Natural killer cell (primary cell): Measurements from ENCODE around the gene SLC6A13. TPM values are rescaled to one million over a fixed set of nuclear protein-coding genes. Genes with fewer than 3 reads are reported as not detected.

Experiments
- ATAC-seq, 3 donors: fragments of 150-1000 bp in 2 of 3; fragments of 200-7000 bp in 1 of 3; cut with Tn5 transposase; 1 replicate in 1 of 3; 2 replicates in 2 of 3; pipeline ENCODE4 v1.10.0; 2021; ENCODE audit warnings: mild to moderate bottlenecking in 2 of 3, moderate library complexity in 2 of 3
- DNase-seq, 2 donors: peaks; one replicate each; pipeline versions ENCODE4 v3.0.0 to v3.0.0-alpha.2; 2013 to 2021; ENCODE audit warnings: mixed read lengths in 1 of 2
- H3K27ac ChIP-seq: one replicate; pipeline ENCODE4 v1.5.1; 2013; ENCODE audit warnings: mild to moderate bottlenecking, low read length
- H3K27me3 ChIP-seq: one replicate; pipeline ENCODE4 v1.6.1; 2013; ENCODE audit warnings: low read length; ENCODE audit not compliant: control insufficient read depth, insufficient read depth
- H3K36me3 ChIP-seq: one replicate; pipeline ENCODE4 v1.6.1; 2013; ENCODE audit warnings: low read length; ENCODE audit not compliant: control insufficient read depth, insufficient read depth
- H3K4me1 ChIP-seq: one replicate; pipeline ENCODE4 v1.6.1; 2013; ENCODE audit warnings: low read length; ENCODE audit not compliant: control insufficient read depth, insufficient read depth
- H3K4me3 ChIP-seq: one replicate; pipeline ENCODE4 v1.5.1; 2013; ENCODE audit warnings: low read length
- H3K9me3 ChIP-seq: one replicate; pipeline ENCODE4 v1.6.1; 2013; ENCODE audit warnings: low read length; ENCODE audit not compliant: control insufficient read depth, insufficient read depth
- H3K27ac Mint-ChIP-seq, 2 donors: one replicate each; pipeline ENCODE4 v1.8.0; 2022; ENCODE audit warnings: mild to moderate bottlenecking in 2 of 2, mixed read lengths in 2 of 2, moderate library complexity in 1 of 2
- H3K27me3 Mint-ChIP-seq, 2 donors: one replicate each; pipeline ENCODE4 v1.8.0; 2022; ENCODE audit warnings: low read depth in 2 of 2, mixed read lengths in 2 of 2
- H3K36me3 Mint-ChIP-seq: one replicate; pipeline ENCODE4 v1.8.0; 2022; ENCODE audit warnings: mixed read lengths
- H3K4me1 Mint-ChIP-seq, 2 donors: one replicate each; pipeline ENCODE4 v1.8.0; 2022; ENCODE audit warnings: mixed read lengths in 2 of 2
- H3K4me3 Mint-ChIP-seq: one replicate; pipeline ENCODE4 v1.8.0; 2022; ENCODE audit warnings: mild to moderate bottlenecking, moderate library complexity, mixed read lengths
- H3K9me3 Mint-ChIP-seq, 2 donors: one replicate each; pipeline ENCODE4 v1.8.0; 2022; ENCODE audit warnings: mixed read lengths in 2 of 2
- WGBS: methylation state at CpG from one replicate; pipeline ENCODE4 v1.1.7; 2013; ENCODE audit warnings: missing lambda C conversion rate; ENCODE audit not compliant: insufficient coverage; 5-methylcytosine and 5-hydroxymethylcytosine counted together
- intact Hi-C: fragments of 100-400 bp; cut with micrococcal nuclease; formaldehyde crosslinking; loops from one replicate; pipeline ENCODE4 v1.14.2; 2022
- total RNA-seq, 4 donors: library from RNA; stranded (reverse); fragments of 120-200 nt in 1 of 4; gene quantifications; one replicate each; pipeline versions ENCODE4 v1.2.3 to v1.2.4, GENCODE V29; 2013 to 2022
- TF ChIP-seq, protein P1 (sequence below): fragments of 200-600 bp; IDR thresholded peaks from one replicate; pipeline ENCODE4 v1.8.0; 2022; ENCODE audit warnings: antibody characterized with exemption

SLC6A13 gene
- total RNA-seq, 3 donors from 2014 or later (not counting 1 experiment from before 2014, with no cell fraction given), result 0.79 to 2.2 TPM; not detected in 1

DNA sequence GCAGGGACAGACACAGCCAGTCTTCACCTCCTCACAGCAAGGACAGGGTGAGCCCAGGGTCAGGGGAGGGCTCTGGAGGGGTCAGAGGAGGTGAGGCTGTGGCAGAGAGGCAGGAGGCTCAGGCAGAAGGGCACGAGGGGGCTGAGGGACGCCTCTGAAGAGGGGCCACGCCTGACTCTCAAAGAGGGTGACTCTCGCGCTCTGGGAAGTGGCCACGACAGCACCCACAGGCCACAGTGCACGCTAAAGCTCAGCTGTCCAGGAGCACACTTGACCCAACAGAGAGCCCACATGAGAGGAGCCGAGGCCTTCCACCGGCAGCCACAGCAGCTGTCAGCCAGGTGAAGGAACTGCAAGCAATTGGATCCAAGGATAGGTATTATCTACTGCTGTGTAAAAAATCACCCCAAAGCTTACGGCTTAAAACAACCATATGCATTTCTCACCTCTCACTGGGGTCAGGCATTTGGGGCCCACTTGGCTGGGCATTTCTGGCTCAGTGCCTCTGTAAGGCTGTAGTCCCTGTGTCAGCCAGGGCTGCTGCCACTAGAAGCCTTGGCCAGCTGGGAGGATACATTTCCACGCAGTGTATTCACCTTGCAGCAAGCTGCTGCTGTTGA, 76.5 kb downstream of the SLC6A13 start:
- ATAC-seq (no peak), DNase-seq (no peak)
- no peaks in the 10 kb centered on the region for H3K9me3 ChIP-seq
- peaks cover 4% of the 10 kb centered on the region for H3K27me3 ChIP-seq
- TF ChIP-seq, protein P1, sequence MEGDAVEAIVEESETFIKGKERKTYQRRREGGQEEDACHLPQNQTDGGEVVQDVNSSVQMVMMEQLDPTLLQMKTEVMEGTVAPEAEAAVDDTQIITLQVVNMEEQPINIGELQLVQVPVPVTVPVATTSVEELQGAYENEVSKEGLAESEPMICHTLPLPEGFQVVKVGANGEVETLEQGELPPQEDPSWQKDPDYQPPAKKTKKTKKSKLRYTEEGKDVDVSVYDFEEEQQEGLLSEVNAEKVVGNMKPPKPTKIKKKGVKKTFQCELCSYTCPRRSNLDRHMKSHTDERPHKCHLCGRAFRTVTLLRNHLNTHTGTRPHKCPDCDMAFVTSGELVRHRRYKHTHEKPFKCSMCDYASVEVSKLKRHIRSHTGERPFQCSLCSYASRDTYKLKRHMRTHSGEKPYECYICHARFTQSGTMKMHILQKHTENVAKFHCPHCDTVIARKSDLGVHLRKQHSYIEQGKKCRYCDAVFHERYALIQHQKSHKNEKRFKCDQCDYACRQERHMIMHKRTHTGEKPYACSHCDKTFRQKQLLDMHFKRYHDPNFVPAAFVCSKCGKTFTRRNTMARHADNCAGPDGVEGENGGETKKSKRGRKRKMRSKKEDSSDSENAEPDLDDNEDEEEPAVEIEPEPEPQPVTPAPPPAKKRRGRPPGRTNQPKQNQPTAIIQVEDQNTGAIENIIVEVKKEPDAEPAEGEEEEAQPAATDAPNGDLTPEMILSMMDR, result no peak
- WGBS, result 55% methylated on average over 11 of the region's 11 CpGs
- no peak overlapping the region for H3K27ac ChIP-seq
- peaks cover 25% of the 10 kb centered on the region for H3K4me1 ChIP-seq
- no peaks in the 10 kb centered on the region for H3K36me3 Mint-ChIP-seq
- no peak overlapping the region for H3K27ac Mint-ChIP-seq
- H3K4me3 ChIP-seq, result no peak overlapping the region
- intact Hi-C loops, result no loop called here
- H3K36me3 ChIP-seq, result no peaks in the 10 kb centered on the region
- peaks cover 5 to 17% of the 10 kb centered on the region in 2 donors for H3K4me1 Mint-ChIP-seq
- peaks cover 27 to 30% of the 10 kb centered on the region in 2 donors for H3K27me3 Mint-ChIP-seq
- H3K9me3 Mint-ChIP-seq, result no peaks in the 10 kb centered on the region
- H3K4me3 Mint-ChIP-seq, result no peak overlapping the region

DNA sequence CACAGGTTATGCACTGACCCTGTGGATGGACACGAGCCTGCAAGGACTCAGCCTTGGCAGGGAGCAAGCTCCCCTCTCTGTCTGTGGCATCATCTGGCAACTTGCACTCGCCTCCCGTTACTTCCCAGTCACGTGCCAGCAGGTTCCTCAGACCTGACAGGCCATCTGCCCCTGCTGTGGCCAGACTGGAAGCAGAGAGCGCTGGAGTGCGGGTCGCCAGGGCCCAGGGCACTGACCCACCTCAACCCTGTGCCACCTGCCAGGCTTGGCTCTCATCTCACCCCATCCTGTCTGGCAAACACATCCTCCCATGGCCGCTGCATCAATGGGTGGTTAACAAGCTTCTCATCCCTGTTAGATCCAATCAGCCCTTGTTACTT, 77.1 kb downstream of the SLC6A13 start:
- Histone ChIP-seq H3K4me1 (peaks cover 31% of the 10 kb centered on the region), H3K4me3 (no peak overlapping the region), H3K27me3 (peaks cover 4% of the 10 kb centered on the region), H3K36me3 (no peaks in the 10 kb centered on the region), H3K9me3 (no peaks in the 10 kb centered on the region), H3K27ac (no peak overlapping the region)
- Mint-ChIP-seq H3K4me1 (peaks cover 8 to 21% of the 10 kb centered on the region in 2 donors), H3K36me3 (no peaks in the 10 kb centered on the region), H3K27me3 (peaks cover 27 to 30% of the 10 kb centered on the region in 2 donors), H3K4me3 (no peak overlapping the region), H3K9me3 (no peaks in the 10 kb centered on the region), H3K27ac (no peak overlapping the region)
- no peak for DNase-seq
- WGBS, result 75% methylated on average over 8 of the region's 8 CpGs
- ATAC-seq, result no peak
- TF ChIP-seq, protein P1, result no peak
- intact Hi-C loops, result no loop called here

DNA sequence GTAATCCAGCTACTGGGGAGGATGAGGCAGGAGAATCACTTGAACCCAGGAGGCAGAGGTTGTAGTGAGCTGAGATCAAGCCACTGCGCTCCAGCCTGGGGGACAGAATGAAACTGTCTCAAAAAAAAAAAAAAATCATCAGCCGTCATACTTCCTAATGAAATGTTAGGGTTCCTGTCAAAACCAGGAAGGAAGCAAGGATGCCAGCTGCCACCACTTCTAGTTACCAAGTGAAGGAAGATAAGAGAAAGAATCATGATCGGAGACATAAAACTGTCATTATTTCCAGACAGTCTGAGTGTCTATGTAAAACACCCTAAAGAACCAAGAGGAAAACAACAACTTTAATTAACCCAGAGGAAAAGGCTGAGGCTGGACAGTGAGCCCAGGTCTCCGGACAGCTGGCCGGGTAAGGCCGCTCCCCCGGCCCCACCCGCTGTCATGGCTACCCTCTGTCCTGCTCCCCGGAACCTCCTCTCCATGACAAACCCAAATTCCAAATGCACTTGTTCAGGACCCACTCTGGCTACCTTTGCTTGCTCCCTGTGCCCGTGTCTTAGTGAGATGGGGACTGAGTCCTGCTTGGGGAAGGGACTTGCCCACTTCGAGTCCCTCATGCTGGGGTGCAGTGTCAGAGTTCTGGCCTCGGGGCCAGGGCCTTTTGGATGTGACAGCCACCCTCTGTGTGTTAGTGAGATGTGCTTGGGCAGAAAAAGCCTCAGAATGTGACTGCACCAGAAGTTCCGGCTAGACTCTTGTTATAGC, 77.6 kb downstream of the SLC6A13 start:
- H3K27me3 ChIP-seq, result peaks cover 4% of the 10 kb centered on the region
- TF ChIP-seq, protein P1, result no peak
- no peak overlapping the region for H3K27ac ChIP-seq
- peaks cover 36% of the 10 kb centered on the region for H3K4me1 ChIP-seq
- WGBS, result 56% methylated on average over 13 of the region's 13 CpGs
- Mint-ChIP-seq H3K27ac (no peak overlapping the region), H3K4me3 (no peak overlapping the region), H3K27me3 (peaks cover 27% of the 10 kb centered on the region in 2 donors), H3K9me3 (no peaks in the 10 kb centered on the region), H3K36me3 (no peaks in the 10 kb centered on the region), H3K4me1 (peaks cover 13 to 26% of the 10 kb centered on the region in 2 donors)
- intact Hi-C loops, result no loop called here
- no peak for DNase-seq
- H3K4me3 ChIP-seq, result no peak overlapping the region
- no peaks in the 10 kb centered on the region for H3K9me3 ChIP-seq
- no peak for ATAC-seq
- no peaks in the 10 kb centered on the region for H3K36me3 ChIP-seq
